Sigmoid colon (tissue), 7 donors: ENCODE measurements around the gene SAMD4A. TPM values are rescaled to one million over a fixed set of nuclear protein-coding genes. Genes with fewer than 3 reads are reported as not detected.

Experiments used
- DNase-seq: peaks from one replicate; pipeline ENCODE4 v3.0.0-alpha.2; 2019
- H3K27ac ChIP-seq, 4 donors: fragments of 200-600 bp; sonication (generic); one replicate each; pipeline ENCODE4 v1.5.1; 2016 to 2019; ENCODE audit warnings: mild to moderate bottlenecking in 1 of 4
- H3K27me3 ChIP-seq, 3 donors: fragments of 200-600 bp; sonication (generic); one replicate each; pipeline ENCODE4 v1.5.1; 2019; ENCODE audit warnings: mild to moderate bottlenecking in 1 of 3
- H3K36me3 ChIP-seq, 4 donors: fragments of 200-600 bp; sonication (generic); one replicate each; pipeline ENCODE4 v1.5.1; 2016 to 2019
- H3K4me1 ChIP-seq, 4 donors: fragments of 200-600 bp; sonication (generic); one replicate each; pipeline ENCODE4 v1.5.1; 2017 to 2019
- H3K4me3 ChIP-seq, 4 donors: fragments of 200-600 bp; sonication (generic); one replicate each; pipeline ENCODE4 v1.5.1; 2017 to 2019; ENCODE audit warnings: mild to moderate bottlenecking in 2 of 4, moderate library complexity in 1 of 4
- H3K9me3 ChIP-seq, 4 donors: fragments of 200-600 bp in 3 of 4; sonication (generic) in 3 of 4; one replicate each; pipeline versions ENCODE4 v1.5.1 to v1.6.1; 2013 to 2019
- EP300 ChIP-seq, 4 donors: sonication (generic); formaldehyde crosslinking; IDR thresholded peaks; one replicate each; pipeline ENCODE4 v1.6.1; 2017; ENCODE audit warnings: antibody characterized with exemption in 4 of 4
- POLR2A ChIP-seq, 2 donors: fragments of 450-650 bp; IDR thresholded peaks; one replicate each; pipeline ENCODE4 v1.6.1; 2016; ENCODE audit warnings: antibody characterized with exemption in 2 of 2, mild to moderate bottlenecking in 2 of 2, moderate library complexity in 2 of 2
- POLR2AphosphoS5 ChIP-seq, 4 donors: sonication (generic); formaldehyde crosslinking; IDR thresholded peaks; one replicate each; pipeline ENCODE4 v1.6.1; 2017; ENCODE audit warnings: antibody characterized with exemption in 4 of 4
- WGBS, 2 donors: extraction: QIAGEN DNeasy Blood & Tissue Kit; methylation state at CpG; one replicate each; pipeline ENCODE4 v1.1.7; 2013; 5-methylcytosine and 5-hydroxymethylcytosine counted together
- intact Hi-C: fragments of 100-400 bp; cut with DNase I; formaldehyde crosslinking; loops from one replicate; pipeline ENCODE4 v1.15.1; 2023
- polyA plus RNA-seq, 3 donors: library from polyadenylated mRNA; stranded (reverse); fragments of 200-250 nt; gene quantifications; one replicate each; pipeline ENCODE4 v1.2.3, GENCODE V29; 2013
- total RNA-seq, 4 donors: library from RNA; depleted of rRNA; stranded (reverse); fragments of >200 nt; gene quantifications; one replicate each; pipeline ENCODE4 v1.1.0, GENCODE V29; 2016
- TF ChIP-seq, protein P1 (sequence below), 4 experiments: fragments of 450-650 bp in 3 of 4; fragments of 200-600 bp in 1 of 4; IDR thresholded peaks; one replicate each; pipeline ENCODE4 v1.5.1; 2016 to 2019; ENCODE audit warnings: antibody characterized with exemption in 4 of 4, mild to moderate bottlenecking in 3 of 4, moderate library complexity in 2 of 4
- donor health status: healthy with polysubstance abuse.
- donor health status: Bipolar disorder and iron deficiency.
- donor health status: healthy.

Gene SAMD4A
- total and polyA plus RNA-seq, 7 donors = 4.2 to 135 (median 79.8) TPM

DNA sequence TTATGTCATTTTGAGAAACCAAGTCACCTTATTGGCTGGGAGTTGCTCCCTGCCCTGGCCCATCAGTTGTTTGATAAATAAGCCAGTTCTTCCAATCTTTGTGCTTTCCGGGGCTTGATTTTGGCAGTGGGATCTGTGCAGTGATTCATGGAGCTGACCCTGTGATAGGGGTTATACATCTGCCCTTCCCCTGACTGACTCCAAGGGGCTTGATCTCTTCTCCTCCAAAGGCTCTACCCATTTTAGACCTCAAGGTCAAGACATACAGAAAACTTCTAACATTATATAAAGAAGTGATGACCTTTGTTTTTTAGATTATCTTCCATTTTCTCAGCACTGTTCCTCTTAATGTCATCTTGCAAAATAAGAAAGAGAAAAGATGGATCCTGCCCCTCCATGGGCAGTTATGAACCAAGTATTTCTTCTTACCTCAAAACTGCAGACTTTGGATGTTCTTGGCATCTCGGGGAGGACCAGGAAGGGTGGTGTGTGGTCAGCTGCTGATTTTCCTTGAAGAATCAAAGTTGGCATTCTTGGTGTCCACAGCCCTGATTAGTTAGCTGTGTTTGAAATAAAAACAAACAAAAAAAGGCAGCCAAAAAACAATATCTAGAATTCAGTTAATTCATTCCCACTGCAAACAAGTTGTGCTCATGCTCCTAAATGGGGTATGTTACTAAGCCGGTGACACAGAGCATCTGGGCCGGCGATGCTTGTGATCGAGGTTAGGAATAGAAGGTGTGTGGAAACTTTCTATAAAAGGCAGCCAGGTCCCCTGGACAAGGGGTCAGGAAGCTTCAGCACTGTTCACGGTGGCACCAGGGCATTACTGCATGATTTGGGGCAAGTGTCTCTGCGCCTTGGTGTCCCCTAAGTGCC is 120.2 kb downstream of the SAMD4A start:
- H3K4me1 ChIP-seq = peaks cover 0 to 78% (median 71%) of the 10 kb centered on the region in 4 donors
- H3K27ac ChIP-seq = peak overlapping the region; percentile 73 to 95 (median 82)
- no peaks in the 10 kb centered on the region for H3K36me3 ChIP-seq
- intact Hi-C loops = loop anchor here (1.0 to 5.0 kb wide), 2 partner anchors 40 to 120 kb away; partner anchors contain the start of gene SAMD4A
- H3K4me3 ChIP-seq = no peak overlapping the region
- H3K27me3 ChIP-seq = no peaks in the 10 kb centered on the region
- H3K9me3 ChIP-seq = no peaks in the 10 kb centered on the region
- DNase-seq = no peak
- TF ChIP-seq POLR2AphosphoS5 (IDR thresholded peaks at IDR 0.05) = no peak
- TF ChIP-seq EP300 (IDR thresholded peaks at IDR 0.05) = no peak
- no peak for TF ChIP-seq POLR2A (IDR thresholded peaks at IDR 0.05)
- TF ChIP-seq, protein P1, sequence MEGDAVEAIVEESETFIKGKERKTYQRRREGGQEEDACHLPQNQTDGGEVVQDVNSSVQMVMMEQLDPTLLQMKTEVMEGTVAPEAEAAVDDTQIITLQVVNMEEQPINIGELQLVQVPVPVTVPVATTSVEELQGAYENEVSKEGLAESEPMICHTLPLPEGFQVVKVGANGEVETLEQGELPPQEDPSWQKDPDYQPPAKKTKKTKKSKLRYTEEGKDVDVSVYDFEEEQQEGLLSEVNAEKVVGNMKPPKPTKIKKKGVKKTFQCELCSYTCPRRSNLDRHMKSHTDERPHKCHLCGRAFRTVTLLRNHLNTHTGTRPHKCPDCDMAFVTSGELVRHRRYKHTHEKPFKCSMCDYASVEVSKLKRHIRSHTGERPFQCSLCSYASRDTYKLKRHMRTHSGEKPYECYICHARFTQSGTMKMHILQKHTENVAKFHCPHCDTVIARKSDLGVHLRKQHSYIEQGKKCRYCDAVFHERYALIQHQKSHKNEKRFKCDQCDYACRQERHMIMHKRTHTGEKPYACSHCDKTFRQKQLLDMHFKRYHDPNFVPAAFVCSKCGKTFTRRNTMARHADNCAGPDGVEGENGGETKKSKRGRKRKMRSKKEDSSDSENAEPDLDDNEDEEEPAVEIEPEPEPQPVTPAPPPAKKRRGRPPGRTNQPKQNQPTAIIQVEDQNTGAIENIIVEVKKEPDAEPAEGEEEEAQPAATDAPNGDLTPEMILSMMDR (IDR thresholded peaks at IDR 0.05) = no peak
- WGBS, 2 donors = 80 to 86% methylated on average over 8 of the region's 8 CpGs

DNA sequence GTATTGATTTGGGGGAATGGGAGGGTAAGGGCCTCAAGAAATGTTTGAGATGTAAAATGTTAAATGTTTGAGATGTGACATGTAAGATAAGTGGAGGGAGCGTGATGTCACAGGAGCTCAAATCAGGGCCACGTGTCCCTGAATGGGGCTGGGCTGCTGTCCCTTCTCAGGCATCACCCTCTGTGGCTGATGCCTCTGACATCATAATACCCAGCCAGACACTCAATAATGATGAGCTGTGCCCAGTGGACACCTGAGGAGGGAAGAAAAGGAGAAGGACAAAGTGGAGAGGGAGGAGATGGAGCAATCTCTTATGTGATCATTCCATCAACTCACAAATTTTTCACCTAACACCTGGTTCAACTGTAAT is 120.8 kb downstream of the SAMD4A start:
- no peaks in the 10 kb centered on the region for H3K36me3 ChIP-seq
- H3K4me1 ChIP-seq = peaks cover 0 to 78% (median 72%) of the 10 kb centered on the region in 4 donors
- H3K27me3 ChIP-seq = no peaks in the 10 kb centered on the region
- peak overlapping the region; percentile 73 to 95 (median 82) for H3K27ac ChIP-seq
- H3K4me3 ChIP-seq = no peak overlapping the region
- no peaks in the 10 kb centered on the region for H3K9me3 ChIP-seq
- no peak for DNase-seq
- intact Hi-C loops = loop anchor here (5.0 kb wide), 1 partner anchor 40 kb away; no protein-coding TSS in a partner anchor
- no peak for TF ChIP-seq POLR2A (IDR thresholded peaks at IDR 0.05)
- TF ChIP-seq, protein P1 (IDR thresholded peaks at IDR 0.05) = no peak
- TF ChIP-seq POLR2AphosphoS5 (IDR thresholded peaks at IDR 0.05) = no peak
- no peak for TF ChIP-seq EP300 (IDR thresholded peaks at IDR 0.05)
- 83 to 92% methylated on average over 2 of the region's 2 CpGs for WGBS, 2 donors

DNA sequence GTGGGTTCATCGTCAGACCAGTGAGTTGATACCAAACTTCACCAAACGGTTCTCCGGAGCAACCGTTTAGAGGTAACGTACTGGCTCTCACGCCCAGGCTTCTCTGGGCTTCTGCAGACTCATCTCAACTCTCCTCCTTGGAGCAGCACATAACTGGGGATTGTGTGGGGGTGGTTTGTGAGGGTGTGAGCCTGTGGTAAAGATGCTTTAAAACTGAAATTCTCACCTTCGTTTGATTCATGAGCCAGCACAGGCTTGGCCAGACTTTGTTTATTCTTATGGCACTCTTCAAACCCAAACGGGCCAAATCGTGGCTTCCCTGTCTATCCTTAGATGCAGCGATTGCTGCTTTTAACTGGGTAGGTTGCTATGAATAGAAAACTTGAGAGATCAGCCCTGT is 121.3 kb downstream of the SAMD4A start:
- intact Hi-C loops = loop anchor here (5.0 kb wide), 1 partner anchor 39 kb away; no protein-coding TSS in a partner anchor
- no peaks in the 10 kb centered on the region for H3K27me3 ChIP-seq
- no peaks in the 10 kb centered on the region for H3K9me3 ChIP-seq
- no peaks in the 10 kb centered on the region for H3K36me3 ChIP-seq
- no peak overlapping the region for H3K4me3 ChIP-seq
- H3K4me1 ChIP-seq = peaks cover 0 to 73% (median 70%) of the 10 kb centered on the region in 4 donors
- DNase-seq = no peak
- TF ChIP-seq POLR2A (IDR thresholded peaks at IDR 0.05) (no peak), EP300 (IDR thresholded peaks at IDR 0.05) (no peak), POLR2AphosphoS5 (IDR thresholded peaks at IDR 0.05) (no peak)
- TF ChIP-seq, protein P1 (IDR thresholded peaks at IDR 0.05) = no peak
- 81 to 84% methylated on average over 10 of the region's 10 CpGs for WGBS, 2 donors
- peak overlapping the region; percentile 73 to 95 (median 82) for H3K27ac ChIP-seq

DNA sequence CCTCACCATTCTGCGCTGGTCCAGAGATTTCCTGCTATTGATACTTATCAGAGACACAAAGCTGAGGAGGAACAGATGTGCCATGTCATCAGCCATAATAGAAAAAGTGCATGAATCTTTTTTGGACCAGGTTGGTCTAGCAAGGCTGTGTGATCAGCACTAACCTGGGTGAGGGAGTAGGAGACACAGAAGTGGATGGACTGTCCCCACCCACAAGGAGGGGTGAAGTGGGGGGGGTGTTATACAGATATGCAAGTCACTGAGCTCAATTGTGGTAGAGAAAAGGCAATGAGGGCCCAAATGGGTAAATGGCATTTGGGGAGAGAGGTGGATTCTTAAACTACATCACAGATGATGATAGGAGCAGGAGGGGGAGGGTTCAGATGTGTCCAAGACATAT is 123.0 kb downstream of the SAMD4A start:
- intact Hi-C loops = loop anchor here (2.0 to 5.0 kb wide), 2 partner anchors 37 to 83 kb away; no protein-coding TSS in a partner anchor
- H3K27me3 ChIP-seq = no peaks in the 10 kb centered on the region
- TF ChIP-seq POLR2A (IDR thresholded peaks at IDR 0.05) (no peak), EP300 (IDR thresholded peaks at IDR 0.05) (no peak), POLR2AphosphoS5 (IDR thresholded peaks at IDR 0.05) (no peak)
- TF ChIP-seq, protein P1 (IDR thresholded peaks at IDR 0.05) = no peak
- H3K36me3 ChIP-seq = no peaks in the 10 kb centered on the region
- H3K4me3 ChIP-seq = no peak overlapping the region
- no peaks in the 10 kb centered on the region for H3K9me3 ChIP-seq
- 95 to 98% methylated on average over 1 of the region's 1 CpG for WGBS, 2 donors
- DNase-seq = no peak
- peak overlapping the region in 2 of 4 donors; percentile 74 to 95 for H3K27ac ChIP-seq
- H3K4me1 ChIP-seq = peaks cover 0 to 58% (median 54%) of the 10 kb centered on the region in 4 donors
